ENCODE results near the gene CPSF6.
"Not testable (repeated sequence)": the region's sequence is repeated elsewhere in the genome, so short reads cannot be mapped to it uniquely, and the experiment has no call there.

CPSF6 gene

GRCh38 chr12:69262264-69262974, 23.1 kb downstream of the CPSF6 start:
- DNase-seq = no peak

GRCh38 chr12:69265205-69265604, 25.8 kb downstream of the CPSF6 start:
- no peak for DNase-seq

GRCh38 chr12:69265633-69266032, 26.3 kb downstream of the CPSF6 start:
- DNase-seq = not testable (repeated sequence)

DNA sequence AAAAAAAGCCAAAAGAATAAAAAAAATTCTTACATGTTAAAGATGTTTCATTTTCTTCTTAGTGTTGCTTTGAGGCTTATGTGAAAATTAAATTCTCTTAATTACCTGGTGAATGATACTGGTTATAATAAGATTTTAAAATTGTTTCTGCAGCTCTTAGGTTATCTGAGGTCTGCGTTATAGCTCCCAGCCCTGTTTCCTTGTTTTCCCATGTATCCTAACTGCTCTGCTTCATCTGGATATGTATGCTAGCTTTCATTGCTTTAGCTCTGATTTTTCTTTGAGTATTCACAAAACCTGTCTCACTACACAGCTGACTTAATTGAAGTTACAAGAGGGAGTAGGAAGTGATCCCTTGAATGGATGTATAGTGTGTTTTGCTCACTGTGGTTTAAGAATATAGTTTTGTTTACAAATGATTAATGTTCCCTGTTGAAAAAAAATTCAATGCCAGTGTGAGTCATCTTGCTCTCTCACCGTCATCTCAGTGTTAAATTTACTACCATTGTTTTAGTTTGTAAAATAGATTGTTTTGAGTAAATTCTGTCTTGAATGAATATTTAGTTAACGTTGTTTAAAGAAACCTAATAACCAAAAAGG, 26.8 kb downstream of the CPSF6 start:
- no peak for DNase-seq

DNA sequence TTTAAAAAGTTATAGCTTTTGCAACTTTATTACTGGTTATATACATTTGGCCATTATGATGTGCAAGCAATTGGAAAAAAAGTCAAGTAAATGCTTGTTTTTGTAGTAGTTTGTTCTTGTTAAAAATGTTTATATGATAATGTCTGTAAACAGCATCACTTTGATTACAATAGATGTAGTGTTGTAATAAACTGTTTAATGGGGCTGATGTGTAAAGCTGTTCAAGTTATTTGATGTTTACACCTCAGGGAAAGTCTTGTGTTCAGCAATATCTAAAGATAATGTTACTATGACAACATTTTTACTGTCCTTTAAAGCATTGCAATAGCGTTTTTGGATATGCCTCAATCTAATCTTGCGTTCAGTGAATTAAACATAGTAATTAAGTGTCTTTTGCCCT, 30.4 kb downstream of the CPSF6 start:
- no peak for DNase-seq

- DNase-seq = no peak
Observed at GRCh38 chr12:69272511-69272910, 33.1 kb downstream of the CPSF6 start.

DNA sequence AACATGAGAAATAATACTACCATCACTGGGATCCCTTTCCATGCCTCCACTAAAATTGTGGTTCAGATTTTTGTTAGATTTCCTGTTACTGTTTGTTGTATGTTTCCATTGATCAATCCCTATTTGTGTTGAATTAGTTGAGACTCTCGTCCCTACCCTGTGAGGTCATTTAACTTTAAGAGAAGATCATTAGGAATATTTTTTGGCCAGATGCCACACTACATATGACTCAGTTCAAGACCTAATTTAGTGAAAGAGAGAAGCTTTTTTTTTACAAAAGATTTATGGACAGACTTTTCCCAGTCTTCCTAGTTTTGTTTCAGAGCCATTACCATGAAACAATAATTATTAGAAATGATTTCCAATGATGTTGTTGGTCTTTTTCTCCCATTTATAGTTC, 35.5 kb downstream of the CPSF6 start:
- no peak for DNase-seq

DNA sequence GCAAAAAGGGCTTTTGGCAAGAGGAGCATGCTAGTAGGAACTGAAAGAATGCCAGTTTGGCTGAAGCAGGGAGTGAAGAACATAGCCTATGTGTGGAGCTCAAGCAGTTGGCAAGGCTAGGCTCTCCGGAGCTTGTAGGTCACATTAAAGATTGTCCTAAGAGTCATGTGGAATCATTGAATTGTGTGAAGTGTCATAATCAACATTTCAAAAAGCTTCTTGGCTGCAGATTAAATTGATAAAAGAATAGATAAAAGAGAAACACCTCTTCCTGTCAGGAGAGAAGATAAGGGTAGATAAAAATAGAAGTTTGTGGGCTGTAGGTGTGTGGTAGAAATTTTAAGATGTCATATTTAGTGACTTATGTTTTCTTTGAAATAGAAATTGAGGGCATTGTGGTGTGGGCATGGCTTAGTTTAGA, 36.1 kb downstream of the CPSF6 start:
- no peak for DNase-seq

GRCh38 chr12:69278814-69279782, 39.7 kb downstream of the CPSF6 start:
- no peak for DNase-seq

DNA sequence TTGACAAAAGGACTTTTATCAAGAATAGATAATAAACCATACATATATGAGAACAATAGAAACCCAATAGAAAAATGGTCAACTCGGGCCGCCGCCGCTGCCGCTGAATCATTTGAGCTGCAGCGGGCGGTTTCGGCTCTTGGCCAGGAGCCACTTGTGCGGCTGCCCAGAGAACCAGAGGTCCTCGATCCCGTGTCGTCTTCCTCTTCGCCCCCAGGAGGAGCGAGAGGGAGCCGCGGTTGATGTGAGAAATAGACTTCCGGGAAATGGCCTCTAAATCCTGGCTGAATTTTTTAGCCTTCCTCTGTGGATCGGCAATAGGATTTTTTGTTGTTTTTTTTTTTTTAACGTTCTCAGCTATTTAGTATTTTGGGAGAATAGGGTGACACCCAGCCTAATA, 44.8 kb downstream of the CPSF6 start:
- peak; percentile 32 for DNase-seq

DNA sequence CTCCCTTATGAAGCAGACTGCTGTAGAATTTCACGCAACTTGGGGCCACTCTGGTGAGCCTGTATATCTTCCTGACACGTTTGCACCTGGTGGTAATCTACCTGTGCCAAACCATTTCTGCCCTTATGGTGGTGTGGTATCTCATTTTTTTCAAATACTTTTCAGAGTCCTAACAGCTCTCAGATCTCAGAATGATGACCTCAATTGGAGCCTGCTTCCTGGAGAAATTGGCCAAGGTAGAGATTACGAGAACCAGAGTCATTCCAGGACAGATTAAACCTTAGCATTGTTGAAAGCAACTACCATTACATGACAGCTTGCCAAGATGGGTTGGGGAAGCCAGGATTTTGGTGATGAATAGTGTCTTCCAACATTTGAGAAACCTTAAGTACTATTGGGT, 48.2 kb downstream of the CPSF6 start:
- DNase-seq = no peak

DNA sequence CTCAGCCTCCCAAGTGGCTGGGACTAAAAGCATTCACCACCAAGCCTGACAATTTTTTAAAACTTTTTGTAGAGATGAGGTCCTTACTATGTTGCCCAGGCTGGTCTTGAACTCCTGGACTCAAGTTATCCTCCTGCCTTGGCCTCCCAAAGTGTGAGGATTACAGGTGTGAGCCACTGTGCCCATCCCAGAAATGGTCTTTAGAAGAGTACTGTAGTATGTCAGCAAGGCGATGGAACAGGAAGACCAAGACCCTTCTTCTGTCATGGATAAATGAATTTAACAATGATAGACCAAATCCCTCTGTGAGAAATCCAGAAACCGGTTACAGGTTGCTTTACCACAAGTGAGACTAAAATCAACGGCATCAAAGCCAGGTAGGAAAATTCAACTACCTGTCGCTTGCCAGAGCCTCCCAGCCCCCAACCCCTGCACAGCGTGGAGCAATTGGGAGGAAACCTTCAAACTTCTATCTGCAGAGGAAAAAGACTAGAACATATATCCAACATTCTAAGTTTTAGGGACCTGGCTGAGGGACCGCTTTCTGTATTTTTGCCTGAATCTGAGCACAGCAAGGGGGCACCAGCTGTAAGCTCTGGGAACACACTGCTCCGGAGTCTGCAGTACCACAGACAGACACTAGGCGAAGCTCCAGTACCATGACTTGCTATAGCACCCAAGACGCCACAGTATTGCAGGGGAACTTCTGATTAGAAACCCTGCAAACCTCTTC, 51.3 kb downstream of the CPSF6 start:
- DNase-seq = peak; percentile 75

DNA sequence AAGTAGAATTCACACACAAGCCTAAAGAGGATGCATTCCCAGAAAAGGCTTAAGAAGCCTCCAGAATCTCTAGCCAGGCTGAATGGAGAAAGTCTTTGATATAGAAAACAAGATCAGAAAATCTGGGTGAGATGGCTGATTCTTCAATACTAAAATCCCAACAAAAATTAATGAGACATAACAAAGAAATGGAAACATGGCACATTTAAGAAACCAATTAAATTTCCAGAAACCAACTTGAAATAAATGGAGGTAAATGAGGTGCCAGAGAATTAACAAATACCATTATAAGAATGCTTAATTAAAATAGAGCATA, 51.9 kb downstream of the CPSF6 start:
- no peak for DNase-seq

GRCh38 chr12:69298133-69298532, 58.8 kb downstream of the CPSF6 start:
- DNase-seq = no peak

DNA sequence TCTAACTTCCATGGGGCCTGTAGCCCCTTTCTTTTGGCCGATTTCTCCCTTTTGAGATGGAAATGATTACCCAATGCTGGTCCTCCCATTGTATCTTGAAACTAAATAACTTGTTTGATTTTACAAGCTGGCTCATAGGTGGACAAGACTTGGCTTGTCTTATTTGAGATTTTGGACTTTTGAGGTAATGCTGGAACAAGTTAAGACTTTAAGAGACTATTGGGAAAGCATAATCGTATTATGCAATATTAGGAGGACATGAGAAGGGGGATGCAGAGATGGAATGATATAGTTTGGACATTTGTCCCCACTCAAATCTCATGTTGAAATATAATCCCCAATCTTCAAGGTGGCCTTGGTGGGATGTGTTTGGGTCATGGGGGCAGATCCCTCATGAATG, 59.6 kb downstream of the CPSF6 start:
- DNase-seq = no peak

DNA sequence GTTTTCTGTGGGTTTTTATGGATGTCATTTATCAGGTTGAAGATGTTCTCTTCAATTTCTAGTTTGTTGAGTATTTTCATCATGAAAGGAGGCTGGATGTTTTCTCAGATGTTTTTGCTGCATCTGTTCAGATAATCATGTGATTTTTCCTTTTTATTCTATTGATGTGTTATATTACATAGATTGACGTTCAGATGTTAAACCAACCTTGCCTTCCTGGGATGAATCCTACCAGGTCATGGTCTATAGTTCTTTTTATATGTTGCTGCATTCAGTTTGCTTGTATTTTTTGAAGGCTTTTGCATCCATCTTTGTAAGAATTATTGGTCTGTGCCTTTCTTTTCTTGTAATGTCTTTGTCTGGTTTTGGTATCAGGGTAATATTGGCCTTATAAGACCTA, 64.9 kb downstream of the CPSF6 start:
- no peak for DNase-seq

DNA sequence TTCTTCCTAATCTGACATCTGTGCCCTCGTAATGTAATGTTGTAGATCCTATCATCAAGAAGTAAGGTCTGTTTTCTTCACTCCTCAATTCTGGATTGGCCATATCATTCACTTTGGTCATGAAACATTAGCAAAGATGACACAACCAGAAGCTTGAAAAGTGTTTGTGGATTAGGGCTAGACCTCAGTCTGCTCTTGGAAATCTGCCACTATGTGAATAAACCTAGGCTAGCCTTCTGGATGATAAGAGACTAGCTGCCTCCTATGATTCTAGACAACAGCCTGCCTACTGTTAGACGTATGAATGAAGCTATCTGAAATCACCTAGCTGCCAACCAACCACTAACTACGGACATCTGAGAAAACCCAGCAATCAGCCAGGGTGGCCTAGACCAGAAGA, 70.1 kb downstream of the CPSF6 start:
- DNase-seq = no peak

DNA sequence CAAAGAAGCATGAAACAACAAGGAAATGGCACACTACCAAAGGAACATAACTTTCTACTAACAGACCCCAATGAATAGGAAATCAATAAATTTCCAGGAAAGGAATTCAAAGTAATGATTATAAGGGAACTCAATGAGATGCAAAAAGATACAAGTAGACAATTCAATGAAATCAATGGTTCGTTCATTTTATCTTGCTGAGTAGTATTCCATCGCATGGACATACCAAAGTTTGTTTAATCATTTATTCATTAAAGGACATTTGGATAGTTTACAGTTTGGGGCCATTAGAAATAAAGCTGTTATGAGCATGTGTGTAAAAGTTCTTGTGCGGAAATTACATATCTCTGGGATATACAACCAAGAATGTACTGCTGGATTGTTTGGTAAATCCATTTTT, 73.8 kb downstream of the CPSF6 start:
- DNase-seq = no peak

GRCh38 chr12:69316784-69317183, 77.4 kb downstream of the CPSF6 start:
- not testable (repeated sequence) for DNase-seq

DNA sequence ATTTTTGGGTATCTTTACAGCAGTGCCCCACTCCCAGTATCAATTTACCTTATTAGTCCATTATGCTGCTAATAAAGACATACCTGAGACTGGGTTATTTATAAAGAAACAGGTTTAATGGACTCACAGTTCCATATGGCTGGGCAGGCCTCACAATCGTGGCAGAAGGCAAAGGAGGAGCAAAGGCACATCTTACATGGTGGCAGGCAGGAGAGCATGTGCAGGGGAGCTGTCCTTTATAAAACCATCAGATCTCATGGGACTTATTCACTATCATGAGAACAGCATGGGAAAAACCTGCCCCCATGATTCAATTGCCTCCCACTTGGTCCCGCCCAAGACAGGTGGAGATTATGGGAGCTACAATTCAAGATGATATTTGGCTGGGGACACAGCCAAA, 77.9 kb downstream of the CPSF6 start:
- DNase-seq = not testable (repeated sequence)

- no peak for DNase-seq
Observed at GRCh38 chr12:69318225-69318624, 78.9 kb downstream of the CPSF6 start.

DNA sequence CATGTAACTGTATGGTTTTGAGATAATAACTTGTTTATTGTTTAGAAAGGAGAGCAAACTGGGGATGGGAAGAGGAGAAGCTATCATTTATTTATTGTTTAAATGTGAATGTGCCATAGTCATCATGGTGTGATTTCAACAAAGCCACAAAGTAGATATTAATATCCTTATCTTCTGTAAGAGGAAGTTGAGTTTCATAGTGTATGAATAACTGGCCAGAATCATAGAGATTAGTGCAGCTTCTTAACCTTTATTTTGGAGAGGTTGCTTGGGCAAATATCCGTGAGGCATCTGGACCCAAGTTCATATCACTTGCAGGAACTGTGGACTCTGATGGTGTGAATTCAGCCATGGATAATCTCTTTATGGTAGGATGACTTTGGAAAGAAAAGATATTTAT, 82.0 kb downstream of the CPSF6 start:
- no peak for DNase-seq

Measured in activated T-cell treated with anti-CD3 and anti-CD28 coated beads, Interleukin-2, amount 50 U/mL, for 1 hour (primary cell).